Neutrophil (primary cell): Measurements from ENCODE around the gene TAB2.

Source experiments
- H3K27ac ChIP-seq: fragments of 200-600 bp; sonication (generic); 2 replicates; pipeline ENCODE4 v1.5.1; 2016; ENCODE audit warnings: mild to moderate bottlenecking, moderate library complexity
- H3K27me3 ChIP-seq: fragments of 200-600 bp; sonication (generic); 2 replicates; pipeline ENCODE4 v1.6.0; 2016; ENCODE audit warnings: mild to moderate bottlenecking
- H3K36me3 ChIP-seq: fragments of 200-600 bp; sonication (generic); 2 replicates; pipeline ENCODE4 v1.5.1; 2017
- H3K4me1 ChIP-seq, 2 experiments: fragments of 200-600 bp in 1 of 2; sonication (generic) in 1 of 2; 1 replicate in 1 of 2; 2 replicates in 1 of 2; pipeline versions ENCODE4 v1.5.1 to v1.6.1; 2013 to 2016; ENCODE audit warnings: low read depth in 1 of 2, low read length in 1 of 2, mild to moderate bottlenecking in 1 of 2, moderate library complexity in 1 of 2; ENCODE audit not compliant: control insufficient read depth in 1 of 2, insufficient read depth in 1 of 2
- H3K4me3 ChIP-seq, 2 experiments: fragments of 200-600 bp in 1 of 2; sonication (generic) in 1 of 2; 1 replicate in 1 of 2; 2 replicates in 1 of 2; pipeline ENCODE4 v1.5.1; 2013 to 2016; ENCODE audit warnings: low read depth in 1 of 2, low read length in 1 of 2, mild to moderate bottlenecking in 1 of 2, moderate library complexity in 1 of 2
- H3K9me3 ChIP-seq: fragments of 200-600 bp; sonication (generic); 2 replicates; pipeline ENCODE4 v1.5.1; 2016
- TF ChIP-seq, protein P1 (sequence below): fragments of 200-600 bp; sonication (generic); IDR thresholded peaks from 2 replicates; pipeline ENCODE4 v1.5.1; 2016; ENCODE audit warnings: antibody characterized with exemption

The TAB2 gene

DNA sequence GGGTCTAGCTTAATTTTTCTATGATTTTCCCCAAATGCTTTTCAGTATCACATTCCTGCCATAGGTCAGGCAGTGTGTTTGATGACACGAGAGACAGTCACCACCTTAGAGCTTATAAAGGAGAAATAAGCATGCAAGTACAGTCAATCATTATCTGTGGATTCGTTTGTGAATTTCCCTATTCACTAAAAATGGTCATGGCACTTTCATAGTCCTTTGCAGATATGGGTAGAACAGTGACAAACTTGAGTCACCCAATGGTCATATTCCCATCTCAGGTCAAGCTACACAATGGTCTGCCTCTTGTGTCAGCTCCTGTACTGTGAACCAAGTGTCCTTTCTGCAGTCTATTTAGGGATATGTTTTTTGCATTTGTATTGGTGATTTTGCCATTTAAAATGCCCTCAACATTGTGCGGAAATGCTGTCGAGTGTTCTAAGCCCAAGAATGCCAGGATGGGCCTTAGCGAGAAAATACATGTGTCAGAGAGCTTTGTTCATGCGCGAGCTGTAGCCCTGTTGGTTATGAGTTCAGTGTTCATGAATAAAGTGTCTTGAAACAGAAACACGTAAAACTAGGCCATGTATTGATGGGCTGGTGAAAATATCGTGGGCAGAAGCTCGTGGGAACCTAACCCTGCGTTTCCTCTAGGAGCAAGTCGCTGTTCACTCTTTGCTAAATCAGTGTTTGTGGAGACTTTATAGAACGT is 102.3 kb downstream of the TAB2 start:
- Histone ChIP-seq H3K4me3 (no peak overlapping the region), H3K36me3 (no peaks in the 10 kb centered on the region), H3K27me3 (no peaks in the 10 kb centered on the region), H3K4me1 (no peaks in the 10 kb centered on the region), H3K9me3 (no peaks in the 10 kb centered on the region), H3K27ac (no peak overlapping the region)
- TF ChIP-seq, protein P1, sequence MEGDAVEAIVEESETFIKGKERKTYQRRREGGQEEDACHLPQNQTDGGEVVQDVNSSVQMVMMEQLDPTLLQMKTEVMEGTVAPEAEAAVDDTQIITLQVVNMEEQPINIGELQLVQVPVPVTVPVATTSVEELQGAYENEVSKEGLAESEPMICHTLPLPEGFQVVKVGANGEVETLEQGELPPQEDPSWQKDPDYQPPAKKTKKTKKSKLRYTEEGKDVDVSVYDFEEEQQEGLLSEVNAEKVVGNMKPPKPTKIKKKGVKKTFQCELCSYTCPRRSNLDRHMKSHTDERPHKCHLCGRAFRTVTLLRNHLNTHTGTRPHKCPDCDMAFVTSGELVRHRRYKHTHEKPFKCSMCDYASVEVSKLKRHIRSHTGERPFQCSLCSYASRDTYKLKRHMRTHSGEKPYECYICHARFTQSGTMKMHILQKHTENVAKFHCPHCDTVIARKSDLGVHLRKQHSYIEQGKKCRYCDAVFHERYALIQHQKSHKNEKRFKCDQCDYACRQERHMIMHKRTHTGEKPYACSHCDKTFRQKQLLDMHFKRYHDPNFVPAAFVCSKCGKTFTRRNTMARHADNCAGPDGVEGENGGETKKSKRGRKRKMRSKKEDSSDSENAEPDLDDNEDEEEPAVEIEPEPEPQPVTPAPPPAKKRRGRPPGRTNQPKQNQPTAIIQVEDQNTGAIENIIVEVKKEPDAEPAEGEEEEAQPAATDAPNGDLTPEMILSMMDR = no peak

DNA sequence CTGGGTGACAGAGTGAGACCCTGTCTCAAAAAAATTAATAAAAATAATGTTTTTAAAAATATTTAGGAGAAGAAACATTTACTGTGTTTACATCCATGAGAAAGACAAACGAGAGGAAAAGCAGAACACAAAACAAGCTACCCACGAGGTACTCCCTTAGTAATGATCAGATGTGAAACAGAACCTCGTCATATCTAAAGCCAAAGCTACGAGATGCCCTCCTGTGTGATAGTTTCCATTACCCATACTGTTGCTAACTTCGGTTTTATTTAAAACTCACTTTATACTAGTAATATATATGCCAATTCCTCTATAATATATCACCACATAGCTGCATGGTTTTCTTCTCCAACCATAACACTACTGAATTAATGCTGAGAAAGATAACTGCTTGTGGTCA is 103.6 kb downstream of the TAB2 start:
- H3K27ac ChIP-seq = no peak overlapping the region

DNA sequence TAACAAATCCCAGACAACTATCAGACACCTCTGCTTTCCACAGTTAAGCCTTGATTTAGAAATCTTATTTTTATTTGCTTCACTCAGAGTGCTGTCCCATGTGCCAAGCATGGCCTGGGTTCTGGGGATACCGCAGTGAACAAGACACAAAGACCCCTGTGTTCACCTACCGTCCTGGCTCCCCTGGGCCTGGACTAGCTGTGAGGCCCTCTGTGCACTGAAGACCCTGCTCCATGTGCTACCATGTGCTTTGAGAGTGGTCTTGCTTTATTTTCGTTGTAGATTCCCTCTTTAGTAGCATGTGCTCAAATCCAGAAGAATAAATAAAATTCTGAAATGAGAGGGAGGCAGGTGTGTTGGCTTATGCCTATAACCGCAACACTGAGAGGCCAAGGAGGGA is 105.1 kb downstream of the TAB2 start:
- no peak overlapping the region for H3K27ac ChIP-seq
- no peaks in the 10 kb centered on the region for H3K36me3 ChIP-seq
- H3K9me3 ChIP-seq = no peaks in the 10 kb centered on the region
- no peak overlapping the region for H3K4me3 ChIP-seq
- no peaks in the 10 kb centered on the region for H3K4me1 ChIP-seq
- H3K27me3 ChIP-seq = no peaks in the 10 kb centered on the region
- TF ChIP-seq, protein P1 = no peak

More for the DNA sequence above, 103.6 kb downstream of the TAB2 start:
- no peaks in the 10 kb centered on the region for H3K9me3 ChIP-seq
- TF ChIP-seq, protein P1 = no peak
- no peak overlapping the region for H3K4me3 ChIP-seq
- no peaks in the 10 kb centered on the region for H3K36me3 ChIP-seq
- H3K27me3 ChIP-seq = no peaks in the 10 kb centered on the region
- H3K4me1 ChIP-seq = no peaks in the 10 kb centered on the region

DNA sequence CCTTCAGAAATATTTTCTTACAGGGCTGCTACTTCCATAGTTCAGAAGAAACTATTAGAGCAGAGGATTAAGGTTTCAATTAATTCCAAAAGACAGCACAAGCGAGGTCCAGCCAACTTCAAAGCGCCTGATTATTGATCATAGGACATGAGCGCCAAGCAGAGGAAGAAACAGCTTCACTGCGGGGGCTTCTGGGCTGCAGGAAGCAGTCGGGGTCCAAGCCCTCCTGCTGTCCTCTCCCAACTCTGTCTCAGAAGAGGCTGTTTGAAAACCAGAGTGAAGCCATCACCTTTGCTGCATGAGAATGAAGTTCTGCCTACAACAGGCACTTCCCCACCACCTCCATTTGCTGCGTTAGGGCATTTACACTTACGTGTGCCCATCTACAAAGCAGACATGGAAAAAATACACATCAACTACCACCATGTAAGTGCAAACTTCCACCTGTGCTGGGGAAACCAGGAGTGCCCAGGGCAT is 106.5 kb downstream of the TAB2 start:
- TF ChIP-seq, protein P1 = no peak
- no peaks in the 10 kb centered on the region for H3K27me3 ChIP-seq
- no peak overlapping the region for H3K27ac ChIP-seq
- H3K4me3 ChIP-seq = no peak overlapping the region
- H3K4me1 ChIP-seq = no peaks in the 10 kb centered on the region
- H3K36me3 ChIP-seq = no peaks in the 10 kb centered on the region
- no peaks in the 10 kb centered on the region for H3K9me3 ChIP-seq

DNA sequence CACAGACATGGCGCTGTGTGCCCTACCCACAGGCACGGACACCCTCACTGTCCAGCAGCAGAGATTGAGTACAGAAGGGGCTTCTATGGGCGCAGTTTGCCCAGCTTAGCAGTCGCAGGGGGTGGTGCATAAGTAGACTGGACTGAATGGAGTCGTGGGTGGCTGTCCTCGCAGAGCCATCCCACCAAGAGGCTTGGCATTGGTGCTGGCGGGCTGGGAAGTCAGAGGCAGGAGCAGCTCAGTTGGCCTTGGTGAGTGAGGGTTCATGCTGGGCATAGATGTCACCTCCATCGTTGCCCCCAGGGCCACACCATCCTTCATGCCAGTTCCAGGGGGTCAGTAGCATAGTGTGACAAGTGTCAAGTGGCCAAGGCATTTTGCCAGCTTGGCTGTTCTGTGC is 107.7 kb downstream of the TAB2 start:
- Histone ChIP-seq H3K4me1 (no peaks in the 10 kb centered on the region), H3K27me3 (no peaks in the 10 kb centered on the region), H3K36me3 (no peaks in the 10 kb centered on the region), H3K9me3 (no peaks in the 10 kb centered on the region), H3K27ac (no peak overlapping the region), H3K4me3 (no peak overlapping the region)
- TF ChIP-seq, protein P1 = no peak
